Measurements from ENCODE around the gene EDN2.

- TF ChIP-seq POLR2AphosphoS5 (IDR thresholded peaks at IDR 0.05): no peak
- TF ChIP-seq POLR2A (IDR thresholded peaks at IDR 0.05): no peak
Observed at GRCh38 chr1:41523071-41523470, 38.6 kb upstream of the EDN2 start.

Data from breast epithelium (tissue), 3 donors.